Measurements from ENCODE around the gene DUSP8.

DNA sequence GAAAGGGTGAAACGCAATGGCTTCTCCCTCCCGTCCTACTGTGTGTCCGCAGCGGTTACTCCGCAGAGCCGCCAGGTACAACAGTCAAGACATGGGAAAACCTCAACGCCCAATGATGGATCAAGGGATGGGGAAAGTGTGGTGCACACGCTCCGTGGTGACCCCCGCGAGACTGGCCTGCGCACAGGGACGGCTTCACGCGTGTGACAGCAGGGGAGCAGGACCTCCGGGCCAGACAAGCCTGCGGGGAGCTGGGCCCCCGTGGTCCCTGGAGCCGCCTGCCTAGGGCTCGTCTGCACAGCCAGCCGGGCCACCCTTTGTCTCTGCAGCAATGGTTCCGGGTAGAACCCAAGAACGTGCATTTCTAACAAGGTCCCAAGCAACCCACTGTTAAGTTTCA lies 53.8 kb downstream of the DUSP8 start:
- TF ChIP-seq CTCF (IDR thresholded peaks at IDR 0.05) (no peak), POLR2AphosphoS5 (IDR thresholded peaks at IDR 0.05) (no peak), EP300 (IDR thresholded peaks at IDR 0.05) (no peak)

Data from suprapubic skin (tissue), 4 donors.